GM18502 (cell line): ENCODE results near the gene EBF3.
A peak's percentile ranks its signal among the peaks of the same experiment; 100 is the strongest.

Experiments used
- ATAC-seq: cut with Tn5 transposase; IDR thresholded peaks from one replicate; pipeline ENCODE4 v1.9.1; 2021; ENCODE audit warnings: mild to moderate bottlenecking; ENCODE audit not compliant: unreplicated experiment, poor library complexity

The EBF3 gene

DNA sequence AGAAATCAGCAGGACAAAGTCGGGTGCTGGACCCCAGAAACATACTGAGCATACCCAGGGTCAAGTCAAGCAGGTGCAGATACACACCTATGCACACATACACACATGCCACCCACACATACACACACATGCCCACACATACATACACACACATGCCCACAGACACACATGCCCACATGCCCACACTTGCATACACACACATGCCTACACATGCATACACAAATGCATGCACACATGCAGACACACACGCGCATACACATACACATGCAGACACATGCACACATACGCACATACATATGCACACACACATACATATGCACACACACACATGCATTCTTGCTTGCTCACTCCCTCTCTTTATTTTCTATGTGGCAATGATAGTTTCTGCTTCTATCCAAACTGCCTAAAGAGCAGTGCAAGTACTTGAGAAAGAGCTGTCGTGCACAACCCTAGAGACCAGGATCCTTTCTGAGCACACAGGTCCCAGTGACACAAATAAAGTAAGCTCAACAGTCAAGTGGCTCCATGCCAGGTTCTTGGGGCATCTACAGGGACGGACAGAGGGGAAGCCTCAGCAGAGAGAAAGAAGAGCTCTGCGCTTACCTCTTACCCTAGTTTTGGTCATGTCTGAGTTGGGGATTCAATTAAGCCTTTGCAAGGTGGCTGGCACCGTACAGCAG is 83.7 kb downstream of the EBF3 start:
- ATAC-seq = no peak

DNA sequence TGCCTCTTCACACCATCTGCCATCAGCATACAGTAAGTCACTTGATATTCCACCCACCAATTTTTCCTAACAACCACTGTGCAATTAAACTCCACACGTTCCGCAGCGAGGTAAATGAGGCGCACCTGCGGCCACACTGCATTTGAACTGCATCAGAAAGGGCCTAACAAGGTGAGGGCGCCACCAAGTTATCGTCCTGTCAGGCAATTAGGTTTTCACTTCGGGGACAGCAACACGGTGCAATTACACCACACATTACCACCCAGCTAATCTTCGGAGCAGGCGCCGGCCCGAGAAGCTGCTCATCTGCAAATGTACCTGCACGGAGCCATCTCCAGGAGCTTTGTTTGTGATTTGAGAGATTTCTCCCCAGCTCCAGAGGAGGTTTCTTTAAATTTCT is 84.4 kb downstream of the EBF3 start:
- no peak for ATAC-seq

DNA sequence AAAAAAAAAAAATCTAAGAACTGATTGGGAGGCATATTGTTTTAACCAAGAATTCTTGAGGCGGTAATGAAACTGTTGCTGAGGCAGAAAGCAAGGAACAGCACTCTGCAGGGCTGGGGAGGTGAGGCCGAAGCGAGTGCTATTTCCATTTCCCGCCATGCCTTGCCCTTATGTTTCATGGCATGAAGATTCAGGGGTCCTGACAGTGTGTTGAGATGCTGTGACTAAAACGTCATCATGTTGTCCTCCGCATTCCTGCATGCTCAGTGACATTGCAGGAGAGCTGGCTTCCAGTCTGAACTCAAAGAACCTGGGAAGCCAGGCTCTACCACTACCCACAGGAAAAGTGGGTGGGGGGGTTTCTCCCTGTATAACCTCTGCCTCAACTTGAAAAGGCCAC is 85.2 kb downstream of the EBF3 start:
- ATAC-seq = no peak

DNA sequence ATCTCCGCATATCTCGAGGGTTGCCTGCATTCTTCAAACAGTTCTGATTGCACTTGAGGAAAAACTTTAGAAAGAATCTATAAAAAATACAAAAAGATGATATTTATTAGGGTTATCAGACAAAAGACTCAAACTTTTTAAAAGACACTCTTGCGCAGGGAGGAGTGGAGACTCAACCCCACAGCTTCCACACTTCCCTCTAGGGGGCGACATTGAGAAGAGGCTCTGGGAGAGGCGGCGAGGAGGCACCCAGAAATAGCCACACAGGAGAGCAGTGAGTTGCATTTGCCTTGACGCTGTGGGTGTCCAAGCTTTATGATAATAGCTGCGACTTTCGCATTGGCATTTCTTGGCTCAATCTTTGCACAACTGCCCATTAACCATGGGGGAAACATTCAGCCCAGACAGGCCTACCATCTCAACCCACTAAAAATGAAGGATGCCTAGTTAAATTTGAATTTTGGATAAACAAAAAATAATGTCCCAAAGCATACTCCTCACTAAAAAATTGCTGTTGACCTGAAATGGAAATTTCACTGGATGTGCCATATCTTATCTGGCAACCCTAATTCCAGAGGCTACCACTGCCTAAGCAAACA is 86.2 kb downstream of the EBF3 start:
- ATAC-seq = peak; percentile 58

DNA sequence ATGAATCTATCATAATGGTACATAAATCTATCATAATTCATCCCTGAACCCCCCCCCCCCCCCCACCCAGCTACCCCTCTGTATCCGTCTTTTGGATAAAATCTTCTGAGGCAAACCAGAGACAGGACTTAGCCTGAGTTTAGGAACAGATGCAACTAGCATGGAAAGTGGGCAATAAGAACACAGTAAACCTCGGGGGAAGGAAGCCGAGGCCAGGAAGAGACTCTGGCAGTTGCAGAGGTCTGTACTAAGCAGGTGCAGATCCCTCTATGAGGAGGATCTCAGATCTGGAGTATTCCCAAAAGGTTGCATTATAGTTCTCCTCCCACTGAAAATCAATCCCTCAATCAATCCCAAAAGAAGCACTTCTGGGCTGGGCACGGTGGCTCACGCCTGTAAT is 87.2 kb downstream of the EBF3 start:
- no peak for ATAC-seq

DNA sequence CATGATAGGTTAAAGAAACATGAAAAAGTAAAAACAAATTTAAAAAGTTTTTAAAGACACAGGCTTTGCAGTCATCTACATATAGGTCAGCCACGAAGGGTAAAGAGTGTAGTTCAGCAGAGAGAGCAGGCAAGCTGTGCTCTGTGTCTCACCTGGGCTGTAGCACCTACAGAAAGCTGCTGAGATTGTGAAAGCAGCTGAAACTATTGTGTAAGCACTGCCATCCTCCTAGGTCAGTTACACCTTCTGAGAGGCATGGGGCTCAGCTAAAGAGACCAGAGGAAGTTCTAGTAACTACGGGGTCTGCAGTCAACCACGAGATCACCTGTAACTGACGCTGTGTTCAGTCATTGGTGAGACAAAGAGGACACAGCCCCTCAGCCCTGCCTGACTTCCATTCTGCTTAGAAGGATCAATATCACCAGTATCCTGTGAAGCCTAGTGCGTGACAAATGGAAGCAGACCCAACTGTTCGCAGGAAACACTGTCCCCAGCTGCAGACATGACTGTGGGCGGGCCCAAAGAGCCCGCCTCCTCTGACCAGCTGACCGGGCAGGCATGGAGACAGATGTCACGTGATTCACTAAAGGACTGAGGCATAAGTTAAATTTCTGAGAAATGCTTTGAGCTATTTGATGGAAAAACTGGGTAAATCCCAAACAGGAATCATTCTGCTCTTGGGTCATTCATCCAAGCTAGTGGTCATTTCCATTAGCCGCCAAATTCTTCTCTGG is 87.9 kb downstream of the EBF3 start:
- ATAC-seq = no peak

DNA sequence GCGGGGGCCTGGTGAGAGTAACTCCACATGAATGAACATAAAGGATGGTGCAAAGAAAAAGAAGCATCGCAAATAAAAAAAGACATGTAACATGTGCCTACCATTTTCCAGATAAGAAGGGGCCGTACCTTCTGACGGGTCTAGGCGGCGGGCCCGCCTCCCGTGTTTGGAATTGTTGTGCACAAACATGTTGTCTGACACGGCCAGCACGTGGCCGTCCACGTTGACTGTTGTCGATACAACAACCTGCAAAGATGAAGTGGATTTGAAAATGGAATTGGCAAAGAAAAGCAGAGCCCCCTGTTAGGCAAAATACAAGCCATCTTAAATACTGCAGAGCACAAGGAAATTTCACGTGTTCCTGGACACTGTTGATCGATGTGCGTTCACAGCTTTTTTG is 90.7 kb downstream of the EBF3 start:
- ATAC-seq = no peak

DNA sequence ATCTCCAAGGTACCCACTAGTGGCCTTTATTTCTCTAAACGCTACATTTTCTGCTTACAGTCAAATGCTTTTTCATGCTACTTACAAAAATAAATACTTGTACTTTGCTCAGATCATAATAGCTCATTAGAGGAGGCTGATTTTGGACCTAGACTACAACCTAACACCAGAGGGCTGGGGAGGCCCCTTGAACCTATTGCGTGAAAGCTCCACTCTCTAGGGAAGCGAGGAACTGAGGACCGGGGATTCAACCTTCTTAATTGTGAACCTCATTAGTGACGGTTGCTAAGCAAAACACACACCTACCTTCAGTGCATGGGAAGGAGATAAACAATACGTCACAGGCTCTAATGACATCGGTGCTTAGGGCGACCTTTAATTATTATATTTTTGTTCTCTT is 92.1 kb downstream of the EBF3 start:
- no peak for ATAC-seq

DNA sequence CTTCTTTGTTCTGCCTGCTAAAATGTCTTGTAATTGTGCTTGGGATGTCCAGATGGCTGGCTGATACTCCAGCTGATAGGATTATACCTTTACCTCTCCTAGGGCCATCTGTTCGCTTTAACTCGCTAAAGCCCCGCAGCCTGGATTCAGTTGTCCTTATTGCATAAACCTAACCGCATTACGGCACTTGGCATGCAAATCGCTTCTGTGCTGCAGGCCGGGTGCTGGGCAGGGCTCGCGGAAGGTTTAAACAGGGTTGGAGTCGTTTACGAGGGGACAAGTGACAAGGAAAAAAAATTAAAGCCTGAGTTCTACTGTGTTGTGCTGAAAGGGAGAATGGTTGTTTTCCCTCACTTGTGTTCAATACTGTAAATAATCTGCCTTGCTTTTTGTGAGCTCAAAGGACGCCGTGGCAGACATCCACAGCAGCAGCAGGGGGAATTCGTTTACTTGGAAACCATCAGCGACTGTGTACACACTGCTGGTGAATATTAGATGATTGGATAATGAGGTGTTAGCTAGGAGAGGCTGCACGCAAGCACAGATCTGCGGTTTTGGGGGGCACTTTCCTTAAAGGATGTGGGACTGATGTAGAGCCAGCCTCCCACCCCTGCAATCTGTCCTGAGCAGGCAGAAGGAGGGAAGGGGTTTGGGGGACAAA is 93.0 kb downstream of the EBF3 start:
- ATAC-seq = no peak

DNA sequence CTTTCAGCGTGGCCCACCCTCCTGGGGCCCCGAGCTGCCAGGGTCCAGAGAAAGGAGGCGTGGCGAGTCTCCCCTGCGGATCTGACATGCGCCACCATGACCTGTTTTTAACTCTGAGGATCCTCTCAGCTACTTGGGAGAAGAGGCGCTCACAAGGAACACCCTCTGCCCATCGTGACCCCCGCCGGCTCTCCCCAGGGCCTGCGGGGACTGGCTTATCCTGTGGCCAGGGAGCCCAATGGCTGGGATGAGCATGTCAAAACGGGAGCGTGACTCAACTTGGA is 93.7 kb downstream of the EBF3 start:
- ATAC-seq = no peak

DNA sequence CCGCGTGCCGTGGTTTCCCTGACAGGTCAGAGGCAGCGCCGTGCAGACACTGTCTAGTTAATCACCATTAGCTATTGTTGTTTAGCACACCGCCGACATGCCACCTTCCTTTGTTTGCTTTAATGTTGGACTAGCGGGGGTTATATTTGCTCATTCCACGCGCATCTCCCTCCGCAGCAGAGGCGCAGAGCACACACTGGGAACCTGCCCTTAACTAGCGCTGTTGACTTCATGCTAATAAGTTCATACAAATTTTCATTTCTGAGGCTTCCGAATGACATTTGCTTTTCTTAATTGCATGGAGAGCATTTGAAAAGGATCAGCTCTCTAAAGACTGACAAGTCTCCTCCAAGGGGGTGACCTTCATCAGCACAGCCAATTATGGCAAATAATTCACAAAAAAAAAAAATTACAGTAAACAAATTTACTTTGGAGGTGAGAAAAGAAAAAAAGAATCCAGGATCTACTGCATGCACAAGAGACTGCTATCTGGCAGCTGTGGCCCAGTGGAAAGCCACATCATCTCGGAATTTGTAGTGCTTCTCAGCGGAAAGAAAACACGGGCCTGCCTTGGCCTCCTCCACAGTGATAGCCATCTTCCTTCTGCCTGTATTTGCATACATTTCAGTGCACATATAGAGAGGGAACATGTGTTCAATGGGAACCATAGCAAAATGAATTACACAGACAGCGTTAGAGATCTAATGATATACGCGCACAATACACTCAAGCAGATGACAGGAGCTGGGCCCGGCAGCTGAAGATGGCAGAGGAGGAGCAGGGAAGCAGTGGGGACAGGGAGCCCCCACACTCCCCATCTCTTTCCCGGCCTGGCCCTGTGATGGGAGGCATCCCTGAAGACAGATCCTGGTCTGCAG is 94.2 kb downstream of the EBF3 start:
- ATAC-seq = no peak

DNA sequence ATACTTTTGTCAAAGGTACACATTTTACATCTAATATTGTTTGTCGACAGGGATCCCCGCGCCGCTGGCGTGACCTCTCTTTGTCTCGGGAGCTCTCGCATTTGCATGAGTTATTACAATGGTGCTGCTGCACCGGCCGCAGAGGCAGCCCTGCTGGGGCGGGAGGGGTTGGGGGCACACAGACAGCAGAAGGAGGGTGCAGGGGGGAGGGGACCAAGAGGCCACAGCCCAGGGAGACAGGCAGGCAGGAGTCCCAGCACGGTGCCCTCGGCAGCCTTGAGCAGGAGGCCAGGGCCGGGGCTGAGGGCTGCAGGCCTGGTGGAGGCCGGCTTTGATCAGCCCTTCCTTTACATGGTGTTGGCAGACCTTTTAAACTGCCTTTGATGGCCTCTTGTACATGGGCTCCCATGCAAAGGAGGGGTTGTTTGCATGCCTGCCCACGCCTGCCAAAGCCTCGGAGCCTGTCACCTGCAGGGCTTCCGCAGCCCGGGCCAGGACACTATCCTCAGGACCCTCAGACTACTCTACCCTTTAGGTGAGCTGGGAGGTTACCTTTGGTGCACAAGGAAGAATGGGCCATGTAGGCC is 95.5 kb downstream of the EBF3 start:
- ATAC-seq = no peak

DNA sequence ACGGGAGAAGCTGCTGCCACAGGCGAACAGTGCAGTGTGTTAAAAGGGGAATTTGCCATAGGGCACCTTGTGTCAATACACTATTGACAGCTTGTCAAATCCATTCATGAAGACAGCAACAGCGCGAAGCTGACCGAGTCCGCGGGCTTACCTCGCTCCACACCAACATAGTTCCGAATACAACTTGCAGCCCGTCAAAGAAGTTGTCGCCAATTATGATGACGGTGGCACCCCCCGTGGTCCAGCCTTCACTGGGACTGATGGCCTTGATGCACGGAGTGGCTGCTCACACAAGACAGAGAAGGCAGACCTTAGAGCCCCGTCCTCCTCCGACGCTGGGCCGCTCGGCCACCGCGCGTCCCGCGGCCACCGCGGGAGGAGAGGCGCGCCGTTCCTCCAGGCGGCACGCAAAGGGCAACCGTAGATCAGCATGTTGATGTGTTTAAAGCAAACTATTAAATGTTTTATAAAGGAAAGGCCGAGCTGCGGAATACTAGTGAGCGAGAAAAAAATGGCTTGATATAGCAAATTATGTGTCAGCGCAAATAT is 96.4 kb downstream of the EBF3 start:
- ATAC-seq = no peak

DNA sequence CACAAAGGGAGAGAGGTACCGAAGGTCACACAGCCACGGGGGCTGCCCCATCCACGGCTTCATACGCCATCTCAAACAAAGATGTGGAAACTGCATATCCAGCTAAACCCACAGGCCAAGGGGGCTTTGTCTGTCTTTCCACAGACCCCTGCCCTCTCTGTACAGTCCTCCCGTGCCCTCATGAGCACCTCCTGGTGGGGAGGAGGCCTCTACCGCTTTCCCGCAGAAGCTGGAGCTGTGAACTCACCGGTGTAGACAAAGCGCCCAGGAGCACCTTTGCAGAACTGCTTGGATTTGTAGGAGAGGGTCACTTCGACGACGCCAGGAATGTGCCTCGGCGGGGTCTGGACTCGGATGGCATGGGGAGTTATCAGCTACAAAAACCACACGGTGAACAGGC is 97.2 kb downstream of the EBF3 start:
- ATAC-seq = no peak

DNA sequence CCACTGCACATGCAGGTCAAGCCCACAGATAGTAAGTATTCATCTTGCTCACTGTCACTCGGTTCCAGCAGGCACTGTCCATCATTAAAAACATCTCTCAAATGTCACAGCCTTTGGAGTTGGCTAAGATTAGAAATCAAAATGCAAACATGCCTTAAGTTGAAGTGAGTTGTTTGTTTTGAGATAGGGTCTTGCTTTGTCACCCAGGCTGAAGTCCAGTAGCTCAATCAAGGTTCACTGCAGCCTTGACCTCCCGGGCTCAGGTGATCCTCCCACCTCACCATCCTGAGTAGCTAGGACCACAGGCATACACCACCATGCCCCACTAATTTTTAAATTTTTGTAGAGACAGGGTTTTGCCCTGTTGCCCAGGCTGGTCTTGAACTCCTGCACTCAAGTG is 98.1 kb downstream of the EBF3 start:
- ATAC-seq = no peak

DNA sequence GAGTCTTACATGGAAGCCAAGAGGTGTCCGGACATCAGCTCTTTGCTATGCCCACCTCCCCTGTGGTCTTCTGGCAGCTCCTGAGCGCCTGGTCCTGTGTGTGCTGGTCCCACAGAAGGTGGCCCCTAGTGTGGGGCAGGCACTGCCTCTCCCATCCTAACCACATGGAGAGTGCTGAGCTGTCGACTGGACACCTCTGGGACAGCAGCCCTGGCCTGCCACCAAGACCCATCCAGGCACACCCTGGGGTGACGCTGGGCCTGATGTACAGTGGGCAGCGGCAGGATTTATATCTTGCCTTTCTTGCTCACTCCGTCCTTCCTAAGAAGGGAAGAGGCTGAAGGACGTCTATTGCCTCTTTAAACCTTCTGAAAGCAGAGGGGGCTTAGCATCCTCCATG is 98.7 kb downstream of the EBF3 start:
- ATAC-seq = no peak

DNA sequence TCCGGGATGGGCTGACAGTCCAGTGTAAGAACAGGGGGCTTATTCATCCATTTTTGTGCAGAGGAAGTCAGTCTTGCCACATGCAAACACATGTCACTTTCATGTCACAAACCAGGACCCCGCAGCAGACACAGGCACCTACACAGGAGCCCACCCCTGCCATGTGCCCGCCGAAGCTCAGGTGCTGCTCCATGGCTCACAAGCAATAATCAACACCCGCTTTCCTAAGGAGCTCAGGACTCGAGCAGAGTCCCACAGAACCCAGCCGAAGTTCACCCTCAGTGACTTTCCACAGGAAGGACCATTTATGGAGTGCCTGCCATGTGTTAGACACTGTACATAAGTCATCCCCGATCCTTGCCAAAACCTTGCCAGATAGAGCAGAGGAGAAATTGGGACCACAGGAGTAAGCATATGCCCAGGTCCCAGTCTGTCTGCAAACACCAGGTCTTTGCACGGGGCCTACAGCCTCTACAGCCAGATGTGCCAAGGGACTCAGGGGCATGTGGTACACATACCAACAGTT is 99.4 kb downstream of the EBF3 start:
- no peak for ATAC-seq

DNA sequence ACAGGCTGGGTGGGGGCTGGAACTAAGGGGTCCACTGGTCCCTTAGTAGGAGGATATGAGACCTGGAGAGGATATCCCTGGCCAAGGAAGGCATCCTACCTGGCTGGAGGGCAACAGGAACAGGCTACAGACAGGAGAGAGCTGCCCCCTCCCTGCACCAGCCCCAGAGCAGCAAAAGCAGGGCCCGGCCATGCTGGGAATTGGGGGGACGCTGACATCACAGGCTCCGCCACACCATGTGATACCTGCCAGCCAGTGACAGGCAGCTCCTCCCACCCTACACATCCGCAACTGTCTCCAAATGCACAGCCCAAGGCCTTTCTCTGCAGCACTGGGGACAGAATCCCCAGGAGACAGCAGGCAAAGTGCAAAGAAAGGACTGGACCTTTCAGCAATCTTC is 100.0 kb downstream of the EBF3 start:
- ATAC-seq = no peak

DNA sequence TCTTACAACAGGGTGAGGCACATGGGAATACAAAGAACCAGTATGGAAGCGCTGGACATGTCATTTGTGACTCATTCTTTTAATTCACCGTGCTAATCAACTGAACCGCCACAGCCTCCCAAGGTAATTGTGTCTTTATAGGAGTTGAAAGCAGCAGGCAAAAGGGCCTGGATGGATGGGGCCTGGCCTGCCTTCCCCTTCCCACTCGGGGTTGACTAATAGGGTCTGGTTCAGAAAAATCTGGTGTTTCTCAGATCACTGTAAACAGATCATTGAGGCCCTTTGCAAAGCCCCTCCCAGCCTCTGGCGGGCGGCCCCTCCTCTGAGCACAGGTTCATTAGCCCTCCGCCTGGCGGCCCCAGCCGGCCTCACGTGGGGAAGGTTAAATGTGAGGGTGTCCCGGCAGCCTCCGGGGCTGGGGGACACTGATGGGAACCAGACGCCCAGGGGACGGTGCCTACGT is 100.8 kb downstream of the EBF3 start:
- ATAC-seq = no peak
